Keratinocyte (primary cell): Measurements from ENCODE around the gene ZNF664. TPM values are rescaled to one million over a fixed set of nuclear protein-coding genes. Genes with fewer than 3 reads are reported as not detected.

Source experiments
- DNase-seq: peaks from one replicate; pipeline ENCODE4 v3.0.0-alpha.2; 2011; ENCODE audit warnings: low read depth, missing footprints, low spot score
- FAIRE-seq: peaks from 2 replicates; lab custom pipeline; 2011; peaks lifted over from hg19 to GRCh38; lab: Jason Lieb, UNC
- H2AFZ ChIP-seq: 2 replicates; pipeline ENCODE4 v1.6.0; 2012; ENCODE audit warnings: low read length, control low read depth, inconsistent platforms; ENCODE audit not compliant: control insufficient read depth
- H3K27ac ChIP-seq: 2 replicates; pipeline ENCODE4 v1.5.1; 2011; ENCODE audit warnings: low read length; ENCODE audit not compliant: control insufficient read depth, insufficient read depth
- H3K27me3 ChIP-seq: 3 replicates; pipeline ENCODE4 v1.6.0; 2011; ENCODE audit warnings: low read length; ENCODE audit not compliant: control insufficient read depth, insufficient read depth; ENCODE audit errors: extremely low read depth
- H3K36me3 ChIP-seq, 2 experiments: 2 replicates in 1 of 2; 3 replicates in 1 of 2; pipeline ENCODE4 v1.5.1; 2011; ENCODE audit warnings: low read length in 2 of 2, mild to moderate bottlenecking in 1 of 2; ENCODE audit not compliant: control insufficient read depth in 2 of 2, insufficient read depth in 2 of 2; ENCODE audit errors: extremely low read depth in 1 of 2
- H3K4me1 ChIP-seq: 3 replicates; pipeline ENCODE4 v1.5.1; 2011; ENCODE audit warnings: low read length; ENCODE audit not compliant: control insufficient read depth, insufficient read depth; ENCODE audit errors: extremely low read depth
- H3K4me2 ChIP-seq: 3 replicates; pipeline ENCODE4 v1.6.0; 2011; ENCODE audit warnings: low read depth, low read length; ENCODE audit not compliant: control insufficient read depth, insufficient read depth; ENCODE audit errors: extremely low read depth
- H3K4me3 ChIP-seq, 3 experiments: fragments of 200-600 bp in 1 of 3; sonication (generic) in 1 of 3; 2 replicates in 2 of 3; 3 replicates in 1 of 3; pipeline ENCODE4 v1.5.1; 2011 to 2016; ENCODE audit warnings: low read length in 3 of 3, mild to moderate bottlenecking in 3 of 3, control low read depth in 2 of 3, inconsistent platforms in 1 of 3, low read depth in 1 of 3, mixed read lengths in 1 of 3, mixed run types in 1 of 3, moderate library complexity in 1 of 3; ENCODE audit not compliant: control insufficient read depth in 2 of 3, insufficient read depth in 2 of 3; ENCODE audit errors: extremely low read depth in 1 of 3
- H3K79me2 ChIP-seq: 2 replicates; pipeline ENCODE4 v1.6.0; 2012; ENCODE audit warnings: low read length; ENCODE audit not compliant: control insufficient read depth, insufficient read depth
- H3K9ac ChIP-seq: 3 replicates; pipeline ENCODE4 v1.6.0; 2011; ENCODE audit warnings: low read length; ENCODE audit not compliant: control insufficient read depth, insufficient read depth; ENCODE audit errors: extremely low read depth
- H3K9me1 ChIP-seq: 3 replicates; pipeline ENCODE4 v1.6.0; 2011; ENCODE audit warnings: low read length; ENCODE audit not compliant: control insufficient read depth, insufficient read depth; ENCODE audit errors: extremely low read depth
- H3K9me3 ChIP-seq: 2 replicates; pipeline ENCODE4 v1.5.1; 2012; ENCODE audit warnings: low read depth, low read length; ENCODE audit not compliant: control insufficient read depth
- H4K20me1 ChIP-seq: 3 replicates; pipeline ENCODE4 v1.6.0; 2011; ENCODE audit warnings: low read length; ENCODE audit not compliant: control insufficient read depth, insufficient read depth; ENCODE audit errors: extremely low read depth
- EZH2 ChIP-seq: IDR thresholded peaks from one replicate; pipeline ENCODE4 v1.6.1; 2012; ENCODE audit warnings: inconsistent platforms, mild to moderate bottlenecking, low read length, moderate library complexity
- dilution Hi-C: fragments of 300-500 bp; cut with MboI; formaldehyde crosslinking; loops from one replicate; pipeline ENCODE4 v1.7.0; 2020; ENCODE audit warnings: low sequenced_read_pairs; ENCODE audit not compliant: extremely low pct_ligation_motif_present
- polyA plus RNA-seq, 5 experiments: library from polyadenylated mRNA; depleted of rRNA in 3 of 5; stranded (reverse) in 3 of 5; stranded (forward) in 1 of 5; unstranded in 1 of 5; fragments of >200 nt; gene quantifications; 1 replicate in 1 of 5; 2 replicates in 3 of 5; 3 replicates in 1 of 5; pipeline versions ENCODE4 v1.2.1 to v1.2.3, GENCODE V29; 2011 to 2012; ENCODE audit warnings: missing spikeins in 2 of 5, low read depth in 1 of 5, low replicate concordance in 1 of 5
- TF ChIP-seq, protein P1 (sequence below), 3 experiments: IDR thresholded peaks in 1 of 3; conservative IDR thresholded peaks in 1 of 3; optimal IDR thresholded peaks in 1 of 3; 2 replicates in 2 of 3; 3 replicates in 1 of 3; pipeline versions ENCODE3 to v1.5.1; 2011; ENCODE audit warnings: low read length in 3 of 3, mild to moderate bottlenecking in 3 of 3, moderate library complexity in 2 of 3, control low read depth in 1 of 3, inconsistent platforms in 1 of 3; ENCODE audit not compliant: insufficient read depth in 2 of 3; ENCODE audit errors: extremely low read depth in 1 of 3

ZNF664 gene
- polyA plus RNA-seq, 1 donor (not counting 4 experiments of a cell fraction or from before 2014, with no cell fraction given) = 48.7 TPM

- Histone ChIP-seq H3K9ac (no peak overlapping the region), H3K27ac (no peak overlapping the region), H3K36me3 (peaks cover 10 to 12% of the 10 kb centered on the region in 2 experiments), H3K27me3 (no peaks in the 10 kb centered on the region), H3K4me2 (no peak overlapping the region), H2AFZ (no peak overlapping the region), H3K9me1 (no peaks in the 10 kb centered on the region), H3K9me3 (no peaks in the 10 kb centered on the region), H4K20me1 (peaks cover 3% of the 10 kb centered on the region), H3K79me2 (no peaks in the 10 kb centered on the region), H3K4me3 (no peak overlapping the region), H3K4me1 (peaks cover 4% of the 10 kb centered on the region)
- TF ChIP-seq, protein P1, sequence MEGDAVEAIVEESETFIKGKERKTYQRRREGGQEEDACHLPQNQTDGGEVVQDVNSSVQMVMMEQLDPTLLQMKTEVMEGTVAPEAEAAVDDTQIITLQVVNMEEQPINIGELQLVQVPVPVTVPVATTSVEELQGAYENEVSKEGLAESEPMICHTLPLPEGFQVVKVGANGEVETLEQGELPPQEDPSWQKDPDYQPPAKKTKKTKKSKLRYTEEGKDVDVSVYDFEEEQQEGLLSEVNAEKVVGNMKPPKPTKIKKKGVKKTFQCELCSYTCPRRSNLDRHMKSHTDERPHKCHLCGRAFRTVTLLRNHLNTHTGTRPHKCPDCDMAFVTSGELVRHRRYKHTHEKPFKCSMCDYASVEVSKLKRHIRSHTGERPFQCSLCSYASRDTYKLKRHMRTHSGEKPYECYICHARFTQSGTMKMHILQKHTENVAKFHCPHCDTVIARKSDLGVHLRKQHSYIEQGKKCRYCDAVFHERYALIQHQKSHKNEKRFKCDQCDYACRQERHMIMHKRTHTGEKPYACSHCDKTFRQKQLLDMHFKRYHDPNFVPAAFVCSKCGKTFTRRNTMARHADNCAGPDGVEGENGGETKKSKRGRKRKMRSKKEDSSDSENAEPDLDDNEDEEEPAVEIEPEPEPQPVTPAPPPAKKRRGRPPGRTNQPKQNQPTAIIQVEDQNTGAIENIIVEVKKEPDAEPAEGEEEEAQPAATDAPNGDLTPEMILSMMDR (optimal IDR thresholded peaks at IDR 0.05 in 1 of 3, IDR thresholded peaks at IDR 0.05 in 1 of 3, conservative IDR thresholded peaks at IDR 0.05 in 1 of 3; ENCODE audit: extremely low read depth in 1 of 3, insufficient read depth in 2 of 3, low read length in 3 of 3) = no peak
- no peak for TF ChIP-seq EZH2
- DNase-seq (no peak), FAIRE-seq (no peak)
- dilution Hi-C loops = no loop called here
These were observed 34.1 kb downstream of the ZNF664 start for GRCh38 chr12:124006846-124007713.

DNA sequence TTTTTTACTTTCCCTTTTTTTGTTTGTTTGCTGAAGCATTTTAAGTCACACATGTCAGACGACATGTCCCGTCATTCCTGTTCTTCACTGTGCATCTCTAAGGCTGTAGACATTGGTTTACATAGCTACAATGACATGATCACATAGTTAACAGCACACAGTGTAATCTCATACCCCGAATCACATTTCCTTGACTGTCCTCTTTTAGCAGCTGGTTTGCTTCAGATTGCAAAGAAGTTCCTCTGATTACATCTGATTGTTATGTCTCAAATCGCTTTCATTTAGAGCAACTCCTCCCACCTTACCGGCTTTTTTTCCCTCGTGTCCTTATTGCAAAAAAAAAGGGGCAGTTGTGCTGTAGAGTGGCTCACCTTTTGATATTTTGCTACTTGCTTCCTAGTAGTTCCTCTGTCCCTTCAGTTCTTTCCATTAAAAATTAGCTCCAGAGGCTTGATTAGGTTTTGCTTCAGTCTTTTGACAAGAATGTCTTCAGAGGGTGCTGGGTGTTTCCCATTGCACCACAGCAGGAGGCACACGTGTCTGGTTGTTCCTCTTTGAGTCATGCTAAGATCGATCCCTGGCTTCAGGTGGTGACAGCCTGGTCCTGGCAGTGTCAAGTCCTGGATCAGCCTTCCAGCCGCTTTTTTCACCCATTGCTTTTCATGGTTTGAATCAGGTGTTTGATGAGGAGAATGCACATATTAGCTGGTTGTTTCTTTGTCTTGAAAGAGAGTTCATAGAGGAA is 35.0 kb downstream of the ZNF664 start:
- Histone ChIP-seq H3K27me3 (no peaks in the 10 kb centered on the region), H3K27ac (no peak overlapping the region), H3K4me1 (peaks cover 4% of the 10 kb centered on the region), H2AFZ (no peak overlapping the region), H3K4me3 (no peak overlapping the region), H3K4me2 (no peak overlapping the region), H3K9me1 (no peaks in the 10 kb centered on the region), H3K9me3 (no peaks in the 10 kb centered on the region), H3K36me3 (peaks cover 12 to 16% of the 10 kb centered on the region in 2 experiments), H3K9ac (no peak overlapping the region), H3K79me2 (no peaks in the 10 kb centered on the region), H4K20me1 (no peaks in the 10 kb centered on the region)
- dilution Hi-C loops = no loop called here
- DNase-seq = no peak
- no peak for TF ChIP-seq EZH2
- TF ChIP-seq, protein P1 (optimal IDR thresholded peaks at IDR 0.05 in 1 of 3, IDR thresholded peaks at IDR 0.05 in 1 of 3, conservative IDR thresholded peaks at IDR 0.05 in 1 of 3; ENCODE audit: extremely low read depth in 1 of 3, insufficient read depth in 2 of 3, low read length in 3 of 3) = no peak
- no peak for FAIRE-seq
